Measurements from ENCODE around the gene SSBP1. TPM values are rescaled to one million over a fixed set of nuclear protein-coding genes. Genes with fewer than 3 reads are reported as not detected.
"Not testable (repeated sequence)": the region's sequence is repeated elsewhere in the genome, so short reads cannot be mapped to it uniquely, and the experiment has no call there.

SSBP1 gene
- polyA plus RNA-seq (2013, experiment 1 of 2; ENCODE audit: insufficient read length) = 157 TPM
- polyA plus RNA-seq (2013, experiment 2 of 2; ENCODE audit: insufficient read length) = 159 TPM

GRCh38 chr7:141737836-141738591, at the start of gene SSBP1:
SSBP1 (plus strand) TSS chr7:141738358; CDS start chr7:141739167, 809 bp downstream.
- peak; percentile 97 for DNase-seq

- not testable (repeated sequence) for DNase-seq
Measured at GRCh38 chr7:141689072-141689825, 48.9 kb upstream of the SSBP1 start.

- no peak for DNase-seq
Measured at GRCh38 chr7:141691540-141691939, 46.6 kb upstream of the SSBP1 start.

GRCh38 chr7:141691961-141692360, 46.2 kb upstream of the SSBP1 start:
- no peak for DNase-seq

GRCh38 chr7:141693082-141693481, 45.1 kb upstream of the SSBP1 start:
- no peak for DNase-seq

- DNase-seq = no peak
Measured at GRCh38 chr7:141695803-141696289, 42.3 kb upstream of the SSBP1 start.

- DNase-seq = no peak
Measured at GRCh38 chr7:141696348-141696747, 41.8 kb upstream of the SSBP1 start.

GRCh38 chr7:141697211-141697871, 40.8 kb upstream of the SSBP1 start:
- peak; percentile 17 for DNase-seq

GRCh38 chr7:141698247-141699015, 39.7 kb upstream of the SSBP1 start:
- no peak for DNase-seq

- DNase-seq = no peak
Measured at GRCh38 chr7:141699860-141700259, 38.3 kb upstream of the SSBP1 start.

- peak; percentile 32 for DNase-seq
Measured at GRCh38 chr7:141700296-141700847, 37.8 kb upstream of the SSBP1 start.

- DNase-seq = no peak
Measured at GRCh38 chr7:141700848-141701371, 37.2 kb upstream of the SSBP1 start.

- DNase-seq = peak; percentile 27
Measured at GRCh38 chr7:141701489-141702046, 36.6 kb upstream of the SSBP1 start.

- peak; percentile 41 for DNase-seq
Measured at GRCh38 chr7:141702047-141702567, 36.1 kb upstream of the SSBP1 start, which contains the start of gene DENND11. DENND11 (minus strand) TSS chr7:141702166; CDS start chr7:141702153, 13 bp downstream.

- no peak for DNase-seq
Measured at GRCh38 chr7:141702892-141703291, 35.3 kb upstream of the SSBP1 start.

- DNase-seq = no peak
Measured at GRCh38 chr7:141704112-141704511, 34.0 kb upstream of the SSBP1 start.

- no peak for DNase-seq
Measured at GRCh38 chr7:141704741-141705140, 33.4 kb upstream of the SSBP1 start.

- no peak for DNase-seq
Measured at GRCh38 chr7:141706239-141707064, 31.7 kb upstream of the SSBP1 start.

- no peak for DNase-seq
Measured at GRCh38 chr7:141708351-141708750, 29.8 kb upstream of the SSBP1 start, which contains the start of gene WEE2. WEE2 (plus strand) TSS chr7:141708353; CDS start chr7:141708759, 406 bp downstream.

- DNase-seq = no peak
Measured at GRCh38 chr7:141709318-141709717, 28.8 kb upstream of the SSBP1 start.

All from fibroblast of skin of scalp (primary cell).